HG03571 (cell line): ENCODE results near the gene FPGS.

Source experiments
- ATAC-seq: cut with Tn5 transposase; IDR thresholded peaks from one replicate; pipeline ENCODE4 v1.9.1; 2021; ENCODE audit not compliant: unreplicated experiment

Gene FPGS

GRCh38 chr9:127856729-127857116 lies 54.0 kb downstream of the FPGS start:
- no peak for ATAC-seq

- no peak for ATAC-seq
Observed at GRCh38 chr9:127857278-127857677, 54.6 kb downstream of the FPGS start.

GRCh38 chr9:127858041-127858512 lies 55.4 kb downstream of the FPGS start:
- no peak for ATAC-seq

- ATAC-seq = no peak
Observed at GRCh38 chr9:127860260-127860659, 57.6 kb downstream of the FPGS start.

- ATAC-seq = no peak
Observed at GRCh38 chr9:127860779-127861178, 58.1 kb downstream of the FPGS start.

GRCh38 chr9:127862075-127863011 lies 59.7 kb downstream of the FPGS start:
- no peak for ATAC-seq

GRCh38 chr9:127863191-127863621 lies 60.5 kb downstream of the FPGS start:
- no peak for ATAC-seq
